ENCODE data around the gene RHBDD2.
A peak's percentile ranks its signal among the peaks of the same experiment; 100 is the strongest.
"Not testable (repeated sequence)": the region's sequence is repeated elsewhere in the genome, so short reads cannot be mapped to it uniquely, and the experiment has no call there.

The RHBDD2 gene

DNA sequence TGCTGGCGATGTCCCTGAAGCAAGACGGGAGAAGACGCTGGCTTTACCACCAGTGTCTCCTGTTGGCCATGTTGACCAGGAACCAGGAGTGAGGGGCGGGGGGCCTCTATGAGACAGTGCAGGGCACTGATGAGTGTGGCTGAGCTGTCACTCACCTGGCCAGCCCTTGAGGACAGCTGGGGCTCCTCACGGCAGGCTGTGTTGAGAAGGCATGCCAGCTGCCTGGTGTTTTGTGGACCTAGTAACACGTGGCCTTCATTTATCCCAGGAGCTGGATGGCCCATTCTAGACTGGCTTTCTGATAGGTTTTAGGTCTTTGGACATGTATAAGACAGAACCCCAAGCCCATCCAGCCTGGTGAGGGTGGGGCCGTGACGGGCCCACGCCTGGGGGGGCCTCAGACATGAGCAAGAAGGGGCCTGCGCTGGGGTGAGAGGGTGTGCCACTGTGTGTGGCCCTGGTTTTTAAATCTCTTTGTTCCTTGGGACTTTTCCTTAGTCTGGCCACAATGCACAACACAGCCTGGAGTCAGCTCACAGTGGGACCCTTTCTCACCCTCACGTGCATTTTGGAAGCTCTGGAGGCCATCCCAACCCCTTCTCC, 10.5 kb downstream of the RHBDD2 start:
- DNase-seq (ENCODE audit: low read depth in 2 of 2), result no peak

- no peak for DNase-seq (ENCODE audit: low read depth in 2 of 2)
These were observed 11.0 kb downstream of the RHBDD2 start for GRCh38 chr7:75889826-75890225.

GRCh38 chr7:75891237-75891636, 12.4 kb downstream of the RHBDD2 start:
- not testable (repeated sequence) for DNase-seq (ENCODE audit: low read depth in 2 of 2)

DNA sequence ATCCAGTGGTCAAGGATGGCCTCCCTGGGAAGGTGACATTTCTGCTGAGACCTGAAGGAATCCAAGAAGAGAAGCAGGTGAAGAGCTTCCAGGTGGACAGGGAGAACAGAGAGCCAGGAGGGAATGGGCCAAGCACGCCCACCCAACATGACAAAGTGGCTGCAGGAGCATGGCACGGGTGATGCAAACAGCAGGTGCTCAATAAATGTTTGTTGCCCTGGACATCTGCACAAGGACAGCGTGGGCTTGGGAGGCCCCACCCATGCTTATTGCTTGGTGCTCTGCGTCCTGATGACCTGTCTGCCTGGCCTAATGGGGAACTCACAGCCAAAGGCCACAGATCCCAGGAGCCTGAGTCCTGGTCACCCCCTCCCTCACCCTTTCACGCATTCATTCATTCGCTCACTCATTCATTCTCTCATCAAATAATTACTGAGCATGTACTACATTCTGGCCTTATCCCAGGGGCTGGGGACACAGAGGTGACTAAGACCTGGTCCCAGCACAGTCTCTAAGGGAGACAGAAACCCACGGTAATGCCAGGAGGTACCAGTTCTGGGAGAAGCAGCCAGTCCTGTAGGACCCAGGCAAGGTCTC, 13.1 kb downstream of the RHBDD2 start:
- no peak for DNase-seq (ENCODE audit: low read depth in 2 of 2)

DNA sequence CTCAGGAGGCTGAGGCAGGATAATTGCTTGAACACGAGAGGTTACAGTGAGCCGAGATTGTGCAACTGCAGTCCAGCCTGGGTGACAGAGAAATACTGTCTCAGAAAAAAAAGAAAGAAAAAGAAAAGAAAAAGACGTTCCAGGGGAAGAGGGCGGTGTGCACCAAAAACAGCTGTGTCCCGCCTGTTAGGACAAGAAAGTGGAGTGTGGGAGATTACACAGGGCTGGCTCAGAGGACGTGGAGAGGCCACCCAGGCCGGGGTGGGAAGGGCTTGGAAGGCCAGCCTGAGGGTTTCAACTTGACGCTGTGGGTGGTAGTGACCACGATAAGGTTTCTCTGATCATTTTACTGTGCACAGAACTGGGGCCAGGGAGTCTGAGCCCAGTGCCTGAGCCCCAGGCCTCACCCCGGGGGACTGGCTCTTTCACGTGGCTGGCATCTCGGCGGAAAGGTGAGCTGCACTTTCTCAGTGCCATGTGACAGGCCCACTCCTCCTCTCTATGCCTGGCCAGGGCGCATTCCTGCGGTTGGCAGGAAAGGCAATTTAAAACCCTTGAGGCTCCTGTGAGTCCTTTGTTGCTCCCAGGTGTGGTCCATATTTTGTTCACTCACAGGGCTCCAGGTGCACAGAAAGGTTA, 13.9 kb downstream of the RHBDD2 start:
- no peak for DNase-seq (ENCODE audit: low read depth in 2 of 2)

- no peak for DNase-seq (ENCODE audit: low read depth in 2 of 2)
These were observed 18.0 kb downstream of the RHBDD2 start for GRCh38 chr7:75896803-75897327.

DNA sequence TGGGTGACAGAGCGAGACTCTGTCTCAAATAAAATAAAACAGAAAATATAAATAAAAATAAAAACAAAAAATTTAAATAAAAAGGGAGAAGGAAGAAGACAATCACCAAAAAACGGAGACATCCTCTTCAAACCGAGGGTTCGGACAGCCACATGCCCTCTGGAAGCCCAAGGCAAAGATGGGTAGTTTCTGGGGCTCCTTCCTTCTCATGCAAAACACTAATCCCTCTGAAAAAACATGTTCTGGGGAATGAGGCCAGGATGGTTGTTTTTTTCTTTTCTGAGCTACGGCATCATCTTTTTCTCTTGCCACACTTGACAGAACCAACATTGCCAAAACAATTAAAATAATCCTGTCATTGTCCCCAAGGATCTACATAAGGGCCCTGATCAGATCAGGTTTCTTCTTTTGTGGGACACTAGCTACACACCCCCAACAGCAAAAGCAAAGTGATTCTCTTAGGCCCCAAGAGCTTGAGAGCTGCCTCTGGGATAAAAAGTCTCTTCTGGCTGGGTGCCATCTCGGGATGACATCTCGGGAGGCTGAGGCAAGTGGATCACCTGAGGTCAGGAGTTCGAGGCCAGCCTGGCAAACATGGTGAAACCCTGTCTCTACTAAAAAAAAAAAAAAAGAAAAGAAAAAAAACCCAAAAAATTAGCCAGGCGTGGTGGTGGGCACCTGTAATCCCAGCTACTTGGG, 21.9 kb downstream of the RHBDD2 start:
- no peak for DNase-seq (ENCODE audit: low read depth in 2 of 2)

DNA sequence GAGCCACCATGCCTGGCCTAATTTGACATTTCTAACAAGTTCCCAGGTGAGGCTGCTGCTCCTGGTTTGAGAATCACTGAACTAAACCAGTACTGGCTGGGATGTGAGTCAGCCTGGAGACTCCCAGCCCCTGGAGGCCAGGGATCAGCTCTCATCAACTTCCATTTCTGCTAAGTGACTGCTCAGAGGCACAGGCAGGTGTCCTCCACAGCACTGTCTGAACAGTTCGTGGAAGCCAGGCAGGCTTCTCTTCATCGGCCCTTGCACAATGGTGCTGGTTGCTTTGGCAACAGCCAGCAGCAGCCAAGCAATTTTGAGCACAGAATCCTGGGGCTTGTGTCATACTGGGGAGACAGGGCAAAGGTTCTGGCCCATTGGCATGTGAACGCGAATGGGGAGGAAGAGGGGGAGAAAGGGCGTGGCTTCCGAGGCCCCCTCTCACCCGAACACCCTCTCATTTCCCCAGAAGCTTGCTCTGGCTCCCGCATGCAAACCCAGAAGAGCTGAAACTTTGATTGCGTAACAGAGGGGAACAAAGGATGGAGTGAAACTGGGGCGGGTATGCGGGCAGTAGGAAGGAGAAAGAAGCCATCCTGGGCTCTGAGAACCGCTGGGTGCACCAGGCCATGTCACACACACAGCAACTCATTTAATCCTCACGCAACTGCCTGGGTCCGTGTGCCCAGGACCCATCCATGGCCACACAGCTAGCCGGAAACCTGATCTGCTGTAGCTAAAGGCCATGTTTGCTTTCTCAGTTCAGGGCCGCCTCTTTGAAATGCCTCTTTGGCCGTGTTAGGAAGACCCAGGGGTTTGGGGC, 27.2 kb downstream of the RHBDD2 start:
- DNase-seq (ENCODE audit: low read depth in 2 of 2), result no peak

DNA sequence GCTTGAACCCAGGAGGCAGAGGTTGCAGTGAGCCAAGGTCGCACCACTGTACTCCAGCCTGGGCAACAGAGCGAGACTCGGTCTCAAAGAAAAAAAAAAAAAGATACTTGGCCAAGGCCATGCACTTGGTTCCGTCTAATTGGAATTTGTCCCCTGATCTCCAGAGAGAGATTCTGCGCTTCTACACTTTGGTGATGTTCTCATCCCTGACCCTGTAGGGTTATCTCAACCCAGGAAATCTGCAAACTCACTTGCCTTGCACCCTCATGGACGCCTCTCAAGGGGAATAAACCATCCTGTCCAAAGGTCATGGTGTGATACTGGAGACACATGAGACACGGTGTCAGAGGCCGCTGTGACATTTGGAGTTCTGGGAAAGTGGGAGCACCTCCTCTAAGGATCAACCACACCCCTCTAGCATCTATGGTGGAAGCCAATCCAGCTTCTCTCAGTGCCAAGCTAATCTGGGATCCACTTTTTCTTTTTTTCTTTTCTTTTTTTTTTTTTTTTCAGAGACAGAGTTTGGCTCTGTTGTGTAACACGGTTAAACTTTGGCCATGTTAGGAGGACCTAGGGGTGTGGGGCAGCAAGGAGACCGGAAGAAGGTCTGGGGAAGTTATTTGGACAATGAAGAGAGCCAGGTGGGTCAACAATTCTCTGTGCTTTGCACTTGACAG, 28.3 kb downstream of the RHBDD2 start:
- DNase-seq (ENCODE audit: low read depth in 2 of 2), result no peak

DNA sequence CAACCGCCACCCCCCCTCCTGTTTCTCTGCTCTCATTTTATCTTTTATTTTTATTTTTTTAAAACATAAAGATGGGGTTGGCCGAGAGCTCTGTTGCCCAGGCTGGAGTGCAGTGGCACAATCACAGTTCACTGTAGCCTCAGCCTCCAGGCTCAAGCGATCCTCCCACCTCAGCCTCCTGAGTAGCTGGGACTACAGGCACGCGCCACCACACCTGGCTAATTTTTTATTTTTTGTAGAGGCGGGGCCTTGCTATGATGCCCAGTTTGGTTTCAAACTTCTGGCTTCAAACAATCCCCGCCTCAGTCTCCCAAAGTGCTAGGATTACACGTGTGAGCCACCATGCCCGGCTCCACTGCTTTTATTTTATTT, 28.8 kb downstream of the RHBDD2 start:
- not testable (repeated sequence) for DNase-seq (ENCODE audit: low read depth in 2 of 2)

DNA sequence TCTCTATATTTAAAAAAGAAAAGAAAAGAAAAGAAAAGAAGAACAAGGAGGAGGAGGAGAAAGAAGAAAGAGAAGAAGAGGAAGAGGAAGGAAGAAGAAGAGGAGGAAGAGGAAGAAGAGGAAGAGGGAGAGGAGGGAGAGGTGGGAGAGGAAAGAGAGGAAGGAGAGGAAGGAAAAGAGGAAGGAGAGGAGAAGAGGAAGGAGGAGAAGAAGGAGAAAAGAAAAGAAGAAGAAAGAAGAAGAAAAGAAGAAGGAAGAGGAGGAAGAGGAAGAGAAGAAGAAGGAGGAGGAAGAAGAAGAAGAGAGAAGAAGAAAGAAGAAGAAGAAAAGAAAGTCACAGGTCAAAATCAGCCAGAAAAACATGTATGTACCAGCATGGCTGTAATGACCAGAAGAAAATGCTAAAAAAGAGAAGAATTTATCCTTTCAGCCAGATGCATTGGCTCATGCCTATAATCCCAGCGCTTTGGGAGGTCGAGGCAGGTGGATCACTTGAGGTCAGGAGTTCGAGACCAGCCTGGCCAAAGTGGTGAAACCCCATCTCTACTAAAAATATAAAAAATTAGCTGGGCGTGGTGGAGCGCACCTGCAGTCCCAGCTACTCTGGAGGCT, 30.8 kb downstream of the RHBDD2 start:
- DNase-seq (ENCODE audit: low read depth in 2 of 2), result no peak

DNA sequence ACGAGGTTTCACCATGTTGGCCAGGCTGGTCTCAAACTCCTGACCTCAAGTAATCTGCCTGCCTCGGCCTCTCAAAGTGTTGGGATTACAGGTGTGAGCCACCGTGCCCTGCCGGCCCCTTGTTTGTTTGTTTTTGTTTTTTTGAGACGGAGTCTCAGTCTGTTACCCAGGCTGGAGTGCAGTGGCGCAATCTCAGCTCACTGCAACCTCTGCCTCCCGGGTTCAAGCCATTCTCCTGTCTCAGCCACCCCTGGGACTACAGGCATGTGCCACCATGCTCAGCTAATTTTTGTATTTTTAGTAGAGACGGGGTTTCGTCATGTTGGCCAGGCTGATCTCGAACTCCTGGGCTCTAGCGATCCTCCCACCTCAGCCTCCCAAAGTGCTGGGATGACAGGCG, 32.4 kb downstream of the RHBDD2 start:
- not testable (repeated sequence) for DNase-seq (ENCODE audit: low read depth in 2 of 2)

- DNase-seq (ENCODE audit: low read depth in 2 of 2), result no peak
These were observed 34.6 kb downstream of the RHBDD2 start for GRCh38 chr7:75913437-75913836.

DNA sequence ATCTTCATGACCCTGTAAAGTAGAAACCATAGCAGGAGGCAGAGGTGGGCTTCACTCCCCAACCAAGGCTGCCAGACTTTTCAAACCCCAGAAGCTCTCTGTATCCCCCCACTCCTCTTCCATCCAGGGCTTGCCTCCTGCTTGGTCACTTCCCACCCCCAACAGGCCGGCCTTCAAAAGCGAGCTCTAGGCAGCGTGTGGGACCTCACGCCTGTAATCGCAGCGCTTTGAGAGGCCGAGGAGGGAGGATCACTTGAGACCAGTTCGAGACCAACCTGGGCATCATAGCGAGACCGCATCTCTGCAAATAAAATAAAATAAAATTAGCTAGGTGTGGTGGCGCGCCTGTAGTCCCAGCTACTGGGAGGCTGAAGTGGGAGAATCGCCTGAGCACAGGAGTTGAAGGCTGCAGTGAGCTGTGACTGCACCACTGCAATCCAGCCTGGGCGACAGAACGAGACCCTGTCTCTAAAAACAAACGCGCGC, 35.4 kb downstream of the RHBDD2 start:
- no peak for DNase-seq (ENCODE audit: low read depth in 2 of 2)

DNA sequence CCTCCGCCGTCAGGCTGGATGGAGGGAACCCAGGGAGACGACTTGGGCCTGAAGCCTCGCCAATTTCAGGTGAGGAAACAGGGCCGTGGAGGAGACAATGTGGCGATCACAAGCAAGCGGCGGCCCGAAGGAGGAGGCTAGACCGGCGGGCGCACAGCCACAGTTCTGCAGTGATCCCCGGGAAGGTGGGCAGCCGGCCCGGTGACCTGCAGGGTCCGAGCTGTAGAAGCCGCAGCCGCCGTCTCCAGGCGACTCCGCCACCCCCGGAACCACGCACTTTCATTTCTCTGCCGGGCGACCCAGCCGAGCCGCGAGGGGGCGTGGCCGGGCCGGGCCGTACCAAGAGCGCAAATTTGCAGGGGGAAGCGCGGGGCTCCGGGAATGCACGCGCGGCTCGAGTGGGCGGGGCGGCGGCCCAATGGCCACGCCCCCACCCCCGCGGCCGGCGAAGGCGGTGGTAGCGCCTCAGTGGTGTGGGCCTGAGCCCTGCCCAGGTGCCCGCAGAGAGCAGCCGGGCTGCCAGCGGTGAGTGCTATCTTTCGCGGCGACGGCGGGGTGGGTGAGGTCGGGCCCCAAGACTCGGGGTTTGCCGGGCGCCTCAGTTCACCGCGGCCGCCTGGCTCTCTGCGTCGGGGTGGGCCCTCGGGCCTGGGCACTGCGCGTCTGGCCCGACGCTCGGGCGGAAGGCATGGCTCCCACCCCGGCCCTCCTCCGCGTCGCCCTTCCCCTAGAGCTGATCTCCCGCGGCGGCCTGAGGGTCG, 36.0 kb downstream of the RHBDD2 start, which contains the start of gene POR:
Gene POR (plus strand): TSS at position 501 of the 761 bp plus-strand sequence. CDS start 38,847 bp downstream, outside the sequence.
- DNase-seq (ENCODE audit: low read depth in 2 of 2), result peak; percentile 91 to 95

GRCh38 chr7:75915416-75916156, 36.8 kb downstream of the RHBDD2 start:
- no peak for DNase-seq (ENCODE audit: low read depth in 2 of 2)

DNA sequence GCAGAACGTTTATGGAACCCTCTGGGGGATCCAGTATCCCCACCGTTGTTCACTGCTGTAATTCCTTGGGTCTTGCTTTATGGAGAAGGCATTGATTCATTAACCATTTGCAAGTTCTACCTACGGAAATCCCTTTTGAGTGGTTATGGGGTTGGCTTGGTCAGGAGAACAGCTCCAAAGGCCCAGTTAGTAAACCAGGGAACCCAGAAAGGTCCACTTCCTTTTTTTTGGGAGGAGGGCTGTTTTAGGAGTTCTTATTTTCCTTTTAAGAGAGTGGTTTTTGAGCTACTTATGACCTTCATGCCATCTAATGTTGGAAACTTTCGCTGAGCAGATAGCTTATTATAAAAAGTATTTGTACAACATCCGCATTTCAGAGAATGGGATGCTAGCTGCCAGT, 37.4 kb downstream of the RHBDD2 start:
- no peak for DNase-seq (ENCODE audit: low read depth in 2 of 2)

GRCh38 chr7:75916685-75917634, 38.1 kb downstream of the RHBDD2 start:
- no peak for DNase-seq (ENCODE audit: low read depth in 2 of 2)

Measured in activated CD8-positive, alpha-beta memory T cell treated with anti-CD3 and anti-CD28 coated beads for 4 hours (primary cell).